ENCODE results near the gene SLC2A13. TPM values are rescaled to one million over a fixed set of nuclear protein-coding genes. Genes with fewer than 3 reads are reported as not detected.
"Not testable (repeated sequence)": the region's sequence is repeated elsewhere in the genome, so short reads cannot be mapped to it uniquely, and the experiment has no call there.

The SLC2A13 gene
- total RNA-seq, 2 donors from 2014 or later, result 5.9 to 13.7 TPM

DNA sequence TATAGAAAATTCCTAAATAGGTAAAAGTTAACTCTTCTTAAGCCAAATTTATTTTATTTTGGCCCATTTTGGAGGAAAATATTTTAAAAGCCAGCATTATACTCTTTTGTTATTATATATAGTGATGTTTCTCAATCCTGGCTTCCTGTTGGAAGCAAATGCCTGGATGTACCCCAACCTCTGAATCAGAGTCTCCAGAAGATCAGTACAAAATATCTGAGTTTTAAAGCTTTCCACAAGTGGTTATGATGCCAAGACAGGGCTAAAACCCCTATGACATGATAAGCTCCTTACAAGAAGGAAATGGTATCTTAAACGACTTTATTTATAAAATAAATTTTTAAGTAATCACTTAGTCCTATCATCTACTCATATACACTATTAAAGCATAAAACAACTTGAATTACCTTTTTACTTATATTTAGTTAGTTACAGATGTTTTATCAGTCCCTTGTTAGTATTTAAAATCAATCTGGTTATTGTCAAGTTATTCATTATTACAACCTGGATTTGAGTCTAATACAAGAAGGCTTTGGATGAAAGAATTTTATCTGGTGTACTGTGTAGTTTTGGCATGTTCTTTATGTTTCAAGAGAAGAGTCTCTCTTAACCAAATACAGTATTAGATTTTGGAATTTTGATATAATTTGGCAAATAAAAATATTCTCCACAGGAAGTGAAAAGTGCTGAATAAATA is 238.1 kb downstream of the SLC2A13 start:
- H3K27me3 ChIP-seq (replicated peaks; ENCODE audit: insufficient read depth), result no peaks in the 10 kb centered on the region
- no peaks in the 10 kb centered on the region for H3K9me3 ChIP-seq
- no peaks in the 10 kb centered on the region for H3K4me1 ChIP-seq (replicated peaks)
- intact Hi-C loops (cut with DNase I), result no loop called here
- DNase-seq (ENCODE audit: low spot score), result no peak
- H3K4me3 ChIP-seq, result no peak overlapping the region
- H3K27ac ChIP-seq, result no peak overlapping the region
- H3K36me3 ChIP-seq, result no peaks in the 10 kb centered on the region
- WGBS, result 66% methylated on average over 1 of the region's 1 CpG
- TF ChIP-seq, protein P1, sequence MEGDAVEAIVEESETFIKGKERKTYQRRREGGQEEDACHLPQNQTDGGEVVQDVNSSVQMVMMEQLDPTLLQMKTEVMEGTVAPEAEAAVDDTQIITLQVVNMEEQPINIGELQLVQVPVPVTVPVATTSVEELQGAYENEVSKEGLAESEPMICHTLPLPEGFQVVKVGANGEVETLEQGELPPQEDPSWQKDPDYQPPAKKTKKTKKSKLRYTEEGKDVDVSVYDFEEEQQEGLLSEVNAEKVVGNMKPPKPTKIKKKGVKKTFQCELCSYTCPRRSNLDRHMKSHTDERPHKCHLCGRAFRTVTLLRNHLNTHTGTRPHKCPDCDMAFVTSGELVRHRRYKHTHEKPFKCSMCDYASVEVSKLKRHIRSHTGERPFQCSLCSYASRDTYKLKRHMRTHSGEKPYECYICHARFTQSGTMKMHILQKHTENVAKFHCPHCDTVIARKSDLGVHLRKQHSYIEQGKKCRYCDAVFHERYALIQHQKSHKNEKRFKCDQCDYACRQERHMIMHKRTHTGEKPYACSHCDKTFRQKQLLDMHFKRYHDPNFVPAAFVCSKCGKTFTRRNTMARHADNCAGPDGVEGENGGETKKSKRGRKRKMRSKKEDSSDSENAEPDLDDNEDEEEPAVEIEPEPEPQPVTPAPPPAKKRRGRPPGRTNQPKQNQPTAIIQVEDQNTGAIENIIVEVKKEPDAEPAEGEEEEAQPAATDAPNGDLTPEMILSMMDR (IDR thresholded peaks at IDR 0.05), result no peak
- TF ChIP-seq POLR2AphosphoS5 (IDR thresholded peaks at IDR 0.05) (no peak), POLR2A (IDR thresholded peaks at IDR 0.05) (no peak)

- DNase-seq (ENCODE audit: low spot score), result no peak
- H3K4me3 ChIP-seq, result no peak overlapping the region
- WGBS, result 96% methylated on average over 6 of the region's 6 CpGs
These were observed 239.7 kb downstream of the SLC2A13 start for GRCh38 chr12:39866135-39866534.

GRCh38 chr12:39860695-39861094 is 245.2 kb downstream of the SLC2A13 start:
- TF ChIP-seq, protein P1 (IDR thresholded peaks at IDR 0.05), result no peak
- TF ChIP-seq POLR2AphosphoS5 (IDR thresholded peaks at IDR 0.05) (no peak), POLR2A (IDR thresholded peaks at IDR 0.05) (no peak)
- no peak for DNase-seq (ENCODE audit: low spot score)
- Histone ChIP-seq H3K4me1 (replicated peaks) (no peaks in the 10 kb centered on the region), H3K4me3 (no peak overlapping the region), H3K27ac (no peak overlapping the region), H3K36me3 (no peaks in the 10 kb centered on the region), H3K9me3 (no peaks in the 10 kb centered on the region), H3K27me3 (replicated peaks; ENCODE audit: insufficient read depth) (no peaks in the 10 kb centered on the region)
- intact Hi-C loops (cut with DNase I), result no loop called here
- 85% methylated on average over 2 of the region's 2 CpGs for WGBS

More at GRCh38 chr12:39866135-39866534, 239.7 kb downstream of the SLC2A13 start:
- intact Hi-C loops (cut with DNase I), result no loop called here
- TF ChIP-seq POLR2AphosphoS5 (IDR thresholded peaks at IDR 0.05) (no peak), POLR2A (IDR thresholded peaks at IDR 0.05) (no peak)
- TF ChIP-seq, protein P1 (IDR thresholded peaks at IDR 0.05), result no peak
- H3K4me1 ChIP-seq (replicated peaks), result no peaks in the 10 kb centered on the region
- H3K36me3 ChIP-seq, result no peaks in the 10 kb centered on the region
- no peaks in the 10 kb centered on the region for H3K27me3 ChIP-seq (replicated peaks; ENCODE audit: insufficient read depth)
- no peaks in the 10 kb centered on the region for H3K9me3 ChIP-seq
- no peak overlapping the region for H3K27ac ChIP-seq

DNA sequence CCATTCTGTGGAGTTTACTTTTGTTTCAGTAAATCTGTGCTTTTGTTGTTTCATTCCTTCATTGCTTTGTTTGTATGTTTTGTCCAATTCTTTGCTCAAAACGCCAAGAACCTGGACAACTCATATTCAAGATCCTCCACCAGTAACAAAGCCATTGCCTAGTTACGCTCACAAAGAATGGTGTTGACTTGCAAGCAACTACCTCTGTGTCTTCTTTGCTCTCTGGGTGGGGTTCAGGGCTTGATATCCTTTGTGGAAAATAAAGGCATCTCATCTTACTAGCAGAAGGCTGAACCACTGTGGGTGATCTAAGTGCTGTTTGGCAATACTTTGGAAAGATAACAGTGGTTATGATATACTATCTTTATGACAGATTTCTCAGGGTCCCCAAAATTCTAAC is 252.9 kb downstream of the SLC2A13 start:
- no peaks in the 10 kb centered on the region for H3K27me3 ChIP-seq (replicated peaks; ENCODE audit: insufficient read depth)
- no peaks in the 10 kb centered on the region for H3K4me1 ChIP-seq (replicated peaks)
- H3K4me3 ChIP-seq, result no peak overlapping the region
- no peaks in the 10 kb centered on the region for H3K9me3 ChIP-seq
- TF ChIP-seq POLR2AphosphoS5 (IDR thresholded peaks at IDR 0.05) (no peak), POLR2A (IDR thresholded peaks at IDR 0.05) (no peak)
- TF ChIP-seq, protein P1 (IDR thresholded peaks at IDR 0.05), result no peak
- no peak for DNase-seq (ENCODE audit: low spot score)
- no peak overlapping the region for H3K27ac ChIP-seq
- intact Hi-C loops (cut with DNase I), result no loop called here
- WGBS, result 84% methylated on average over 2 of the region's 2 CpGs
- no peaks in the 10 kb centered on the region for H3K36me3 ChIP-seq

GRCh38 chr12:39852346-39852745 is 253.5 kb downstream of the SLC2A13 start:
- H3K9me3 ChIP-seq, result no peaks in the 10 kb centered on the region
- H3K36me3 ChIP-seq, result no peaks in the 10 kb centered on the region
- H3K27ac ChIP-seq, result no peak overlapping the region
- TF ChIP-seq, protein P1 (IDR thresholded peaks at IDR 0.05), result no peak
- no peak for TF ChIP-seq POLR2A (IDR thresholded peaks at IDR 0.05)
- TF ChIP-seq POLR2AphosphoS5 (IDR thresholded peaks at IDR 0.05), result no peak
- WGBS, result 100% methylated on average over 1 of the region's 1 CpG
- no peak overlapping the region for H3K4me3 ChIP-seq
- no peak for DNase-seq (ENCODE audit: low spot score)
- H3K27me3 ChIP-seq (replicated peaks; ENCODE audit: insufficient read depth), result no peaks in the 10 kb centered on the region
- no peaks in the 10 kb centered on the region for H3K4me1 ChIP-seq (replicated peaks)
- intact Hi-C loops (cut with DNase I), result no loop called here

- DNase-seq (ENCODE audit: low spot score); intact Hi-C loops (cut with DNase I); H3K4me1 ChIP-seq (replicated peaks); H3K27ac ChIP-seq; H3K4me3 ChIP-seq; H3K9me3 ChIP-seq; H3K36me3 ChIP-seq; H3K27me3 ChIP-seq (replicated peaks; ENCODE audit: insufficient read depth): not testable (repeated sequence)
- WGBS, result 74% methylated on average over 1 of the region's 1 CpG
These were observed 257.7 kb downstream of the SLC2A13 start for GRCh38 chr12:39848218-39848617.
